ENCODE data around the gene AMBRA1. TPM values are rescaled to one million over a fixed set of nuclear protein-coding genes. Genes with fewer than 3 reads are reported as not detected.

Gene AMBRA1
- total RNA-seq, 1 donor from 2014 or later = 45.3 TPM

DNA sequence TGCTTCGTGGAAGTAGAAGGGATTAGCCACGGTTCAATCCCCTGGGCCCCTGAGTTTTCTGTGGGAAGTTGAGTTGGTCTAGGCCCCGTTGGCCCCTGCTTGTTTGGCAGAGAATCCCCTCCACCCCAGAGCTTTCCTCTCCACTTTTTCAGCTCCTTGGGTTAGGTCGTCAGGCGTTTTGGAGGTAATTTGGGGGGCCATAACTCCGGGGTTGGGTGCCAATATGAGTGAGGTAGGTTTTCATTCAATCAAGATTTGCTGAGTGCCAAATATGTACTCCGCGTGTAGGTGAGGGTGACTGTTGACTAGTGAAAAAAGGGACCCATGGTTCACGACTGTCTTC, 24.1 kb upstream of the AMBRA1 start:
- Mint-ChIP-seq H3K27me3 (no peaks in the 10 kb centered on the region), H3K9me3 (ENCODE audit: low read depth) (no peaks in the 10 kb centered on the region), H3K27ac (peak overlapping the region; percentile 100), H3K4me3 (ENCODE audit: low read depth) (peak overlapping the region; percentile 99), H3K4me1 (ENCODE audit: low read depth) (peaks cover 18% of the 10 kb centered on the region), H3K36me3 (ENCODE audit: insufficient read depth) (peaks cover 6% of the 10 kb centered on the region)
- DNase-seq (ENCODE audit: low spot score, unreplicated experiment) = no peak
- TF ChIP-seq, protein P1, sequence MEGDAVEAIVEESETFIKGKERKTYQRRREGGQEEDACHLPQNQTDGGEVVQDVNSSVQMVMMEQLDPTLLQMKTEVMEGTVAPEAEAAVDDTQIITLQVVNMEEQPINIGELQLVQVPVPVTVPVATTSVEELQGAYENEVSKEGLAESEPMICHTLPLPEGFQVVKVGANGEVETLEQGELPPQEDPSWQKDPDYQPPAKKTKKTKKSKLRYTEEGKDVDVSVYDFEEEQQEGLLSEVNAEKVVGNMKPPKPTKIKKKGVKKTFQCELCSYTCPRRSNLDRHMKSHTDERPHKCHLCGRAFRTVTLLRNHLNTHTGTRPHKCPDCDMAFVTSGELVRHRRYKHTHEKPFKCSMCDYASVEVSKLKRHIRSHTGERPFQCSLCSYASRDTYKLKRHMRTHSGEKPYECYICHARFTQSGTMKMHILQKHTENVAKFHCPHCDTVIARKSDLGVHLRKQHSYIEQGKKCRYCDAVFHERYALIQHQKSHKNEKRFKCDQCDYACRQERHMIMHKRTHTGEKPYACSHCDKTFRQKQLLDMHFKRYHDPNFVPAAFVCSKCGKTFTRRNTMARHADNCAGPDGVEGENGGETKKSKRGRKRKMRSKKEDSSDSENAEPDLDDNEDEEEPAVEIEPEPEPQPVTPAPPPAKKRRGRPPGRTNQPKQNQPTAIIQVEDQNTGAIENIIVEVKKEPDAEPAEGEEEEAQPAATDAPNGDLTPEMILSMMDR (IDR thresholded peaks at IDR 0.05; ENCODE audit: unreplicated experiment) = no peak

DNA sequence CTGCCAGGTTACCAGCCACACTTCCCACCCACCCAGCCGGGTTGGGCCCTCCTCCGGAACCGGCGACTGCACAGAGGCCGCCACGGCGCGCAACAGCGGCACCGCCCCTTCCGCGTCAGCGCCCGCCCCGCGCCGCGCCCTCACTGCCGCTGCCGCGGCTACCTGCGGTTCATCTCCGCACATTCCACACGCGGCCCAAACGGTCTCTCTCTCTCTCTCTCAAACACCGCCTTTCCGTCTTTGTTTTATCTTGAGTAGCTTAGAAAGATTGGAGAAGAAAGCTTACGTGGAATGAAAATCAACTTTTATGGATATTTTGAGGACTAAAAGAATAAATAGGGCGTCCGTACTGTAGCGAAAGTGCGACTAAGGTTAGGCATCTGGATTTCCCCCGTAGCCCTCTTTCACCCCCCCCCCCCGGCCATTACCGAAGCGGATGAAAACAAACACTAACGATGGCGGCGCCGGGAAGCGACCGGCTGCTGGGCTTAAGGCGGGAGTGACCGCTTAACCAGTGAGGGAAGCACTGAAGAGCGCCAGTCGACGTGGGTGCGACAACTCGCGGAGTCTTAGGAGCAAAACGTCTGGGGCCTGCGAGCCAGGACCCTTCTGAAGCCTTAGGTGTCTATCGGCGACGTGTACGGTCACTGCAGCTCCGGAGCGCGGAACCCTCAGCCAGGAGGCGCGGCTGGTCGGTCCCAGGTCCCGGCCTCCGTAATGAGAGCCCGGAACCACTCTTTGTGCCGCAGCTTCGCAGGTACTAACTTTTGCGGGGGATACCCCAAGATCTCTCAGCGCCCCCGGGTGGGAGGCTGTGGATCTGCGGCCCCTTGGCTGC, 23.5 kb upstream of the AMBRA1 start, which contains the start of the genes ATG13 and HARBI1:
Gene ATG13, plus strand, starts transcription at position 420 of the 838 bp plus-strand sequence. CDS start 26,739 bp downstream, outside the sequence.
Gene HARBI1, minus strand, starts transcription at position 94 of the 838 bp plus-strand sequence. CDS start 990 bp downstream, outside the sequence.
- DNase-seq (ENCODE audit: low spot score, unreplicated experiment) = peak; percentile 83
- peaks cover 18% of the 10 kb centered on the region for H3K4me1 Mint-ChIP-seq (ENCODE audit: low read depth)
- TF ChIP-seq, protein P1 (IDR thresholded peaks at IDR 0.05; ENCODE audit: unreplicated experiment) = peak; percentile 79
- peak within 1 kb of the TSS; percentile 99 for H3K4me3 Mint-ChIP-seq (ENCODE audit: low read depth)
- peak within 1 kb of the TSS; percentile 100 for H3K27ac Mint-ChIP-seq
- no peaks in the 10 kb centered on the region for H3K9me3 Mint-ChIP-seq (ENCODE audit: low read depth)
- H3K36me3 Mint-ChIP-seq (ENCODE audit: insufficient read depth) = peaks cover 4% of the 10 kb centered on the region
- H3K27me3 Mint-ChIP-seq = no peaks in the 10 kb centered on the region

DNA sequence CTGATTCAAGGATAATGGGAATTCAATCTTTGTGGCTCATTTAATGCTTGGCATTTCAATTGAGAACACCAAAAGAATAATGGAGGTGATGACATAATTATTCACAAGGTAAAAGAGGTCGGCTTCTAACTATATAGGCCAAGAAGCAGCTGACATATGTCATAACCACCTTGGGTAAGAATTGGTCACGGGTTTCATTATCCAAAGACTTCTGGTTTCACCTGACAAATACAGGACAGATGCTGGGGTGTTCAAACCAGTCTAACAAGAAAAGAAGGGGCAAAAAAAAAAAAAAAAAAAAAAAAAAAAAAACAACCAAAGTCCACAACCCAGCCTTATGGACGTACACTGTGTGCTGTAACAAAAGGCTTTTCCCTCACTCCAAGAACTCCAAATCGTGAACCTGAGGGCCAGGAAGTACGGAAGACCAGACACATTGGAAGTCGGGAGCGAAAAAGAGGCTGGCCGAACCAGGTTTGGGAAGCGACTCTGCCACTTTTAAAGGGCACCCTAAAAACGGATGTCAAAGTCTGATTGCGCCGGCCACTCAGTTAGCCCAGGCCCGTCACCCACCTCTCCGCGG, 22.8 kb upstream of the AMBRA1 start:
- Mint-ChIP-seq H3K9me3 (ENCODE audit: low read depth) (no peaks in the 10 kb centered on the region), H3K36me3 (ENCODE audit: insufficient read depth) (peaks cover 1% of the 10 kb centered on the region), H3K27me3 (no peaks in the 10 kb centered on the region), H3K4me3 (ENCODE audit: low read depth) (peak overlapping the region; percentile 99), H3K4me1 (ENCODE audit: low read depth) (peaks cover 18% of the 10 kb centered on the region), H3K27ac (peak overlapping the region; percentile 100)
- no peak for DNase-seq (ENCODE audit: low spot score, unreplicated experiment)
- TF ChIP-seq, protein P1 (IDR thresholded peaks at IDR 0.05; ENCODE audit: unreplicated experiment) = no peak

DNA sequence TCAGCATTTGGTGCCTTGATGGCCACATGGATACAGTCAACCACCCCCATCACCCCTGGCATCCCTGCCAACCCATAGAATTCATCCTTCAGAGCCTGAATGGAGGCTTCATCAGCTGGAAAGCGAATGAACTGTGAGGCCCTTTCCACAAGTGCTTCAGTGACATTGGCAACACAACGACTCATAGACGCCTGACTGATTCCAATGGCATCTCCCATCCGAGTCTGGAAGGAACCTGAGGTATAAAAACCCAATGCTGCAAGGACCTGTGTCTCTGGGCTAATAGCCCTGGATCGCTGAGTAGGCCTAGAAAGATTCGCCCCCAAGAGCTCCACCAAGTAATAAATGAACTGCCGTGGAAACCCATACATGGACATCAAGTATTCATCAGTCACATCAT, 21.9 kb upstream of the AMBRA1 start:
- peaks cover 1% of the 10 kb centered on the region for H3K36me3 Mint-ChIP-seq (ENCODE audit: insufficient read depth)
- H3K4me1 Mint-ChIP-seq (ENCODE audit: low read depth) = peaks cover 18% of the 10 kb centered on the region
- no peak for DNase-seq (ENCODE audit: low spot score, unreplicated experiment)
- TF ChIP-seq, protein P1 (IDR thresholded peaks at IDR 0.05; ENCODE audit: unreplicated experiment) = no peak
- no peak overlapping the region for H3K4me3 Mint-ChIP-seq (ENCODE audit: low read depth)
- H3K27me3 Mint-ChIP-seq = no peaks in the 10 kb centered on the region
- peak overlapping the region; percentile 100 for H3K27ac Mint-ChIP-seq
- no peaks in the 10 kb centered on the region for H3K9me3 Mint-ChIP-seq (ENCODE audit: low read depth)

DNA sequence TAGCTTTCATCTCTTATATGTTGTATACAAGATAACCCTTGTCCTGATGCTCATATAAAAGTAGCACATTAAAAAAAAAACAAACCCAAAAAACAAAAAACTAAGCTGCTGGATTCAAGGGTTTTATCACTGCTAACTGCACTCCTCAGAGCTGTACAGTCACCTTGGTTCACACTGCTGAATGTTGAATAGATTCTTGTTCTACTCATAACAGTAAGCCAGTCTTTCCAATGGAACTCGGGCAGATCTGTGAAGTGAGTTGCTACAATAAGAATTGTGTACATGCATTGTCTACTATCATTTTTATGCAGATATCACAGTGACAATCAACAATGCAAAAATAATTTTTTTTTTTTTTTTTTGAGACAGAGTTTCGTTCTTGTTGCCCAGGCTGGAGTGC, 18.5 kb upstream of the AMBRA1 start:
- Mint-ChIP-seq H3K36me3 (ENCODE audit: insufficient read depth) (peaks cover 1% of the 10 kb centered on the region), H3K4me3 (ENCODE audit: low read depth) (no peak overlapping the region), H3K4me1 (ENCODE audit: low read depth) (peaks cover 8% of the 10 kb centered on the region), H3K27ac (no peak overlapping the region), H3K27me3 (no peaks in the 10 kb centered on the region), H3K9me3 (ENCODE audit: low read depth) (no peaks in the 10 kb centered on the region)
- TF ChIP-seq, protein P1 (IDR thresholded peaks at IDR 0.05; ENCODE audit: unreplicated experiment) = no peak
- DNase-seq (ENCODE audit: low spot score, unreplicated experiment) = no peak

Measured in progenitor cell of endocrine pancreas (in vitro differentiated cells).